ENCODE measurements around the gene MBOAT7.

- TF ChIP-seq SUZ12 (IDR thresholded peaks at IDR 0.05; ENCODE audit: extremely low read depth, insufficient read depth, insufficient read length): no peak
- TF ChIP-seq YY1 (IDR thresholded peaks at IDR 0.05; ENCODE audit: insufficient read depth, insufficient read length): no peak
- TF ChIP-seq ZNF274 (IDR thresholded peaks at IDR 0.05; ENCODE audit: low read depth, low read length): no peak
These were observed 16.7 kb downstream of the MBOAT7 start, which contains the start of gene TMC4 for GRCh38 chr19:54172471-54173358.
